Activated effector memory CD4-positive, alpha-beta T cell treated with Interleukin-2 at 50 U/mL for 16 hours (primary cell): ENCODE results near the gene PPFIBP2.

Source experiments
- DNase-seq: peaks from one replicate; pipeline ENCODE4 v3.0.0-alpha.2; 2020

The PPFIBP2 gene

DNA sequence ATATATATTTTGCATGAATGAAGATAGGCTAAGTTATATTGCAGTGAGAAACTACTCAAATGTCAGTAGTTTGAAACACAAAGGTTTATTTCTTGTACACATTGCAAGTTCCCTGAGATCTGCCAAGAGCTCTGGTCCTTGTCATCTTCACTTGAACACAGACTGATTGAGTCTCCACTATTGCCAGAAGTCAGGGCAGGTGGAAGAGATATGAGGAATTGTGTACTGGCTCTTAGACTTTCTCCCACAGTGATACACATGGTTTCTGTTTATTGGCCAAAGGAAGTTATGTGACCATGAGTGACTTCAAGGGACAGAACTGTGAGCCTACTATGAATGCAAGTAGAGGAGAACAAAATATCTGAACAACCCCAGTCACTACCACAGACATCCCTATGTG lies 44.2 kb downstream of the PPFIBP2 start:
- no peak for DNase-seq

DNA sequence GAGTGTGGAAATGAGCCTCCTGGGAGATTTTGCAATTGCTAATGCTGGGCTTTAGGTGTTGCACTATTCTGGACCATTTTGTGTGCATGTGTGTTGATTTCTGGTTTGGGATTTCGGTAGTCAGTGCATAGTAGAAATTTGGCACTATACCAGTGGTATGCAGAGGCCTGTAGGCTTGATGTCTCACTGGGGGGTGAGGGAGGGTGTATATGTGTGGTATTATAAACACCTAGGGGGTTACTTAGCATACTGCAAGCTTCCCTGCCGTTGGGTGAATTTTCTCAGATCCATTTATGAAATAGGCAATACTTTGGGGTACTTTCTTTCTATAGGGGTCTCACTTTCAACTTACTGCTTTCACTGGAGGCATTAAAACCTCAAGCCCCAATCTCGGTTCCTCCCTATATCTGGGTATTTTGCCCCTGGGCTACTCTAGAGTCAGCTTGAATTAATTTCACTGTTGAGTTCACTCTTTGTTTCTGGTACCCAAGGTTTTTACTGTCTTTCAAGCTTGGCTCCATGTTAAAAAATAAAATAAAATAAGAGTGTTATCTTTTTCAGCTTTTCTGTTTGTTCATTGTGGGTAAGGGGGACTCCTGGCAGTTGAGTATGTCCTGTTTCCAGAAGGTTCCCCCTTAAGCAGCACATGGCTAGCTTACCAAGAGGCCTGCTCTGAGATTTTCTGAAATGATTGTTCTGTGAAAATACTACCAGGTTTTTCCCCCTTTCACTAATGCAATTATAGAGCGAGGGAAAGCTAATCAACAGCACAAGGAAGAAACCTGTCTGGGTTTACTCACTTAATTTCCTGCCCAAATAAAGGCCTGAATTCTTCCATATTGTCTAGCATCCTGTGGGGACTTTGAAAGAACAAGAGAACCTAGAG lies 45.8 kb downstream of the PPFIBP2 start:
- no peak for DNase-seq

DNA sequence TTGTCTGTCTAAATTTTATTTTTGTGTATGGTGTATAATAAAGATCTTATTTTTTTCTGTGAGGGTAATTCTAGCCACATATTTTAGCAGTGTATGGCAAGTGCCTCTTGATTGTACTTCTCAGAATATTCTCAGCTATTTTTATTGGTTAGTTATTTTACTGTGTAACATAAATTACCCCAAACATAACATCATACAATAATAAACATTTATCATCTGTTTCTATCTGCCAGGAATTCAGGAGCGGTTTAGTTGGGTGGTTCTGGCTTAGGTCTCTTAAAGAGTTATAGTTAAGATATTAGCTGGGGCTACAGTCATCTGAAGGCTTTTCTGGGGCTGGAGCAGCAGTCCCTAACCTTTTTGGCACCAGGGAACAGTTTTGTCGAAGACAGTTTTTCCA lies 47.8 kb downstream of the PPFIBP2 start:
- DNase-seq = no peak

DNA sequence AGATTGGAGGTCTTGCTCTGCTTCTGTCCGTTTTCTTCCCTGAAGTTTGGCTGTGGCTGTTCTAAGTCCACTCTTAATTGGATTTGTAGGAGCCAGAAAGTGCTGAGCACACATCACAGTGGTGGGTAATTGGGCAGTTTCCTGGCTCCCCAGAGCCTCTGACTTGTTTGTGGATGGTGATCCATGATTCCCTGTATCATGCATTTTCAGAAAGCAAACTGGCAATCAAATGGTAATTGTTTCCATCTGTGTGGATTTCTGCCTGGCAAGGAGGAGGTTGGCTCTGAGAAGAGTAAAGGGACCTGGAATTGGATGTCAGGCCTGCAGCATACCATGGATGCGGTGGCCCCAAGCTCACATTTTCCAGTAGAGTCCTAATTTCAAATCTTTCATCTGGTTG lies 49.5 kb downstream of the PPFIBP2 start:
- no peak for DNase-seq

DNA sequence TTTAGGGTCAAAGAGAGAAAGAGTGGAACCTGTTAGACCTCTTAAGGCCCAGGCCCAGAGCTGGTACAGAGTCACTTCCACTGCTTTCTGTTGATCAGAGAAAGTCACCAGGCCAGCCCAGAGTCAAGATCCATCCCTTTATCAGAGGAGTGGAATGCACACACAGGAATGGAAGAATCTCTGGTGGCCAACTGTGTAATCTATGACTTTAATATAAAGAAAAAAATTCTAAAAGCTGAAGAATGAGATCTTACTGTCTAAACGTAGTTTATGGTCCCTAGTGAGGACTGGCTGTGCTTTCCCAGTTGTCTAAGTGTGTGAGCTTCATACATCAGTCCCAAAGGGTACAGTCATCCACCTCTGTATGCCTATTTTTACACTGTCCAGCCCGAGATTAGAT lies 51.0 kb downstream of the PPFIBP2 start:
- DNase-seq = no peak

DNA sequence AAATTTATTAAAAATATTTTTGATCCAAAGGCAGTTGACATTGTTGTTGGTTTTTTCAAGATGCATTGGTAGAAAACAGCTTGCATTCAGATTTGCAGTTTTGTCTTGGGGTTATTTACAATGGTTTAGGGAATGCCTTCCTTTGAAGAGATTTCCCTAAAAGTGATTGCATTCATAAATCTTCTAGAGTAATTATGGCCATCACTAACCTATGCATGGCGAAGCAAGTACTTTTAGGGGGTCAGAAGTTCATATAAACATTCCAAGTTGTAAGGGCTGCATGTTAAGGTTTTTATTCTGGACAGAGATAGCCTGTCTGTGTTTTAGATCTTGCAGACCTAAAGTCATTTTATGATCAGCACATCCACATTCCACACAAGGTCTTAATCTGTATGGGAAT lies 53.5 kb downstream of the PPFIBP2 start:
- DNase-seq = no peak

DNA sequence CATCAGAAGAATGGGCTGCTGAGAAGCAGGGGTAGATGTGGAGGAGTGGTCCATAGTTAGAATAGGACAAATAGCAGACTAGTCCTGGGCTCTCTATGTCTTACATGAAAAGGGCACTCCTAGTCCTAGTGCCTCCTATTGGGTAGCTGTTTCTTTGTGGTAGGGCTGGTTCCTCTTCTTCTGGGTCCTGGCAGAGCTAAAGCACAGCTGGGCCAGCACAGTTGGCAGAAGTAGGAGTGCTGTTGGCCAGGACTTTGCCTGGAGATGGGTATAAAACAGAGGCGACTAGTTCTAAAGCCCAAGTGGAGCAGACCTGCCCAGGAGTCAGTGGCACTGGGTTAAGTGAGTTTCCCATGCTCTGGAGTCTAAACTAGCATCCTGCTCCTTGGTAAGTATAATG lies 55.2 kb downstream of the PPFIBP2 start:
- DNase-seq = no peak

DNA sequence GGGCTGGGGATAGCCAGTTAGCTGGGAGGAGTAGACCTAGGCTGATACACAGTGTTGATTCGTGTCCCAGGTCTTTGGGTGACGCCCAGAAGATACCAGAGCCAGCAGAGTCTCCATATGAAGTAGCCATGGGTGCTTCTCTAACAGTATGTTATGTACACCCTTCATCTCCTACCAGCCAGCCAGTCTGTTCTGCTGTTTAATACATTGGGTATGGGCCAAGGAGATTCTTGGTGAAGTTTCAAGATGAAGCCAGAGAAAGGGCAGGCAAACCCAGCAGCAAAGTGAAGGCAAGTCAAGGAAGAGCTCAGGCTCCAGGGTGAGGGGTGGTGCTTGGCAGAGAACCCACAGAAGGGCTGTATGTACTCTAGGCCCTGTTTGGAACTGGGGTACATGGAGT lies 56.4 kb downstream of the PPFIBP2 start:
- DNase-seq = no peak

DNA sequence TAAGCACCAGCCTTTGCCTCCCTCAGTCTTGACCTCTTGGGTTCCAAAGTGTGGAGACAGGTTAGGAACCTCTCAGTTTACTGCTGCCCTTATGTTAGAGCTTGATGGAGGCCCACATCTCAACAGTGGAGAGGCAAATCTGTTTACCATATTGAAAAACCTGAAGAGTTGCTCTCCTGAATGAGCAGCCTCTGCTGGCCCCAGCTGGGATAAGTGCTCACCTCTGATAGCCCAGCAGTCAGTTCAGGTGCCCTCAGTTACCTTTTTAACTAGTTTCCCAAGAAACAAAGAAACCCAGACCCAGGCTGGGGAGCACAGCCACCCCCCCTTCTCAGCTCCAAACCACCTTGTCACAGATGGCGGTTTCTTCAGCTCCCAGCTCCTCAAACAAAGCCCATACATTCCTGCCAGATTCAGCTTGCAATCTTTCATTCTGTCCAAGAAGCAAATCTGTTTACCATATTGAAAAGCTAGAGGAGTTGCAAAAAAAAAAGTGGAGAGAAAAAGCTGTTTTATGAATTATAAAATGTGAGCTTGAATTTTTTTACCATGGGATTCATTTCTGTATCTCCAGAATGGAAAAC lies 57.2 kb downstream of the PPFIBP2 start:
- no peak for DNase-seq

DNA sequence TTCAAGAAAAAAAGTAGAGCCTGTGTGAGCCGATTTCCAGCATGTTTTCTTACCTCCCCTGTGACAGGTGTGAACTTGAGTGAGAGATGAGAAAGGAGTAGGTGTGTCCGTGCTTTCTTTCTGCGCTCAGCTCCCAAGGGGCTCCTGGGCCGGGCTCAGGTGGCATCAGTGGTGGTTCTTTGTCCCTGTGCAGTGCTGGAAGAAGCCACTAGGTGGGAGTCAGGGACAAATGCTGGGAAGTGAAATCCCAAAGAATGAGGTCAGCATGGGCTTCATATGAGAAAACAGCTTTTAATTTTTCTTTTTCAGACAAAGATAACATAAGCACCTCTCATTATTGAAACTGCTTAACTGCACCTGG lies 57.8 kb downstream of the PPFIBP2 start:
- no peak for DNase-seq

DNA sequence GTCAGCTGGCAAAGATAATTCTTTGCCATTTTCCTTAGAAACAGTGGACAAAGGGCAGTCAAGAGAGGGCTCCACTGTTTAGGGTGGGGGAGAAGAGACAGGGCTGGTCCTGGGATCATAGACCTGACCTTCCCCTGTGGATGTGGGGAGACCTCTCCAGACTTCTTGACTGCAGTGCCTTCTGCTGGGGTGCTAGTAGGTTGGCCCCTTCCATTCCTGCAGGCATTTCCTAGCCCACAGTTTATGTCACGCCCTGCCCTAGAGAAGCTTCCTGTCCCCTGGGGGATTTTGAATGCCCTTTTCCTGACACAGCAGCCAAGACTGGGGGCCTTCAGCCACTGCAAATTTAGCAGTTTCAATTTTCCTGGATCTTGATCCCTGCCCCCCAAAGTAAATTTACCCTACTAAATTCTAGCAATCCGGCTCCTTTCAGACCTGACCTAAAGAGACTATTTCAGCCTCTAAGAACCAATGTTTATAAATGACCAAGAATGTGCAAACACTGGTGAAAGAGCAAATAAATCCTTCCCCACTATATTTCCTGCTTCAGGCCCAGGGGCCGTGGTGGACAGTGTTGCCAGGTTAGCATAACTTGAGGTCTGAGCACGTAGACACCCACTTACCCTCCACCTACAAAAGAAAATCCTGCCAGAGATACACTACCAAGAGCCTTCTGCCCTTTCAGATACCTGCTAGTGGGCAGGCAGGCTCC lies 58.4 kb downstream of the PPFIBP2 start:
- DNase-seq = no peak

DNA sequence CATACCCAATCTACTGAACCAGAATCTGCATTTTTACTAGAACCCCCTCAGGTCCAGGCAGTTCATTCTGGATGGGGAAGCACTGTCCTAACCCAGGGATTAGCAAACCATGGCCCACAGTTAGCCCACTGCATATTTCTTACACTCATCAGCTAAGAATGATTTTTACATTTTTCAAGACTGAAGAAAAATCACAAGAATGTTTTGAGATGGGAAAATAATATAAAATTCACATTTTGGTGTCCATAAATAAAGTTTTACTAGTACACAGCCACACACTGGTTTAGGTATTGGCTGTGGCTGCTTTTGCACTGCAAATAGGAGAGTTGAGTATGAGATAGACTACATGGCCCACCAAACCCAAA lies 59.4 kb downstream of the PPFIBP2 start:
- no peak for DNase-seq

DNA sequence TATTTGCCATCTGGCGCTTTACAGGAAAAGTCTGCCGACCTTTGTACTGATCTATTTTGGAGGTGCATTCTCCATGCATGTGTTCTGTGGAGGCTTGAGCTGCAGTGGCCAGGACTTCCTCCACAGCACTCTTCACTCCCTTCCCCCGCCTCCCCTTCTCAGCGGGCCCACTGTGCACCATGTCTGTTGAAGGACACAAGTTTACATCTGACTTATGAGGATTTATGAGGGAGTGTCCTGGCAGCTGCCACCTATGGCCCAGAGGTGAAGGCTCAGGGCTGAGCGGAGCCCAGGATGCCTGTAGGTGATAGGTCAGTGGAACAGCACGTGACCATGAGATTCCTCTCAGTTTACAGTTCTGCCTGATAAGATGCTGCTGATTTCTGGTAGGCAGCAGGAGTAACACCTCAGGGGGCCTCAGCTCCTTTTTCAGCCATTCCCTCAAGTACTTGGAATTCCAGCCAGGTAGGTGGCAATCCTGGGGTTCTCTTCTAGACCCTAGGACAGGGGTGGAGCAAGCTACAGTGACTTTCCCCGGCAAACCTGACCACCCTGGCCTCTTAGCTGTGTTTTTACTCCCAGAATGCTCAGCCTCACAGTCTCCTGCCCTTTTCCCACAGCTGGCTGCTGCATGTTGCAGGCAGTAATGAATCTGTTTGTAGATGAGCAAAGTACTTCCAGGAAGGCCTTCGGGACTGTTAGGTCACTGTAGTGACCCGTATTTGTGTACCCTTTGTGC lies 59.9 kb downstream of the PPFIBP2 start:
- no peak for DNase-seq

DNA sequence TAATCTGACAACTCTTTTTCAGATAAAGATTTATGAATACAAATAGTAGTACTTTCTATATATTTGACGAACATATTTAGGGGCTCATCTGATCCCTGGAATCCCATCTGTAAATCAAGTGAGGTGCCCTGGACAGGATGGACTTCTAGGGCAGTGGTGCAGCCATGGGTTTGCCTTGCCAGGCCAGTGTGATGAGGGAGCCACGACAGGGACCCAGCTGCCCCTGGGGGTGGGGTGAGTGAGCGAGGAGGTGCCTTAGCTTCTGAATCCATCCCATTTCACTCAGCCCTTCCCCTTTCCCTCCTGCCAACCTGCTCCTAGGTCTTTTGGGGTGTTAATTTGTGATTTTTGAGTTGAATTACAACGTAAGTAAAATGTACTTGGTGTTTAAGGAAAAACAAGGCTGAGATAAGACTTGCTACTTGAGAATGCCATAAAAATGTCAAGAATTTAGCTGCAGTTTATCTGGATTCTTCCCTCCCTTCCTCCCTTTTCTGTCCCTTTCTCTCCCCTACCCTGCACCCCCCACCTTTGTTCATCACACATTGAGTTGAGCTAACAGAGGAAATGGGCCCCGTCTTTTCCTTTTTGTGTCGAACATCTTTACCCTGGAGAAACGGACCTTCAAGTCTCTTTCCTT lies 60.8 kb downstream of the PPFIBP2 start:
- DNase-seq = no peak

DNA sequence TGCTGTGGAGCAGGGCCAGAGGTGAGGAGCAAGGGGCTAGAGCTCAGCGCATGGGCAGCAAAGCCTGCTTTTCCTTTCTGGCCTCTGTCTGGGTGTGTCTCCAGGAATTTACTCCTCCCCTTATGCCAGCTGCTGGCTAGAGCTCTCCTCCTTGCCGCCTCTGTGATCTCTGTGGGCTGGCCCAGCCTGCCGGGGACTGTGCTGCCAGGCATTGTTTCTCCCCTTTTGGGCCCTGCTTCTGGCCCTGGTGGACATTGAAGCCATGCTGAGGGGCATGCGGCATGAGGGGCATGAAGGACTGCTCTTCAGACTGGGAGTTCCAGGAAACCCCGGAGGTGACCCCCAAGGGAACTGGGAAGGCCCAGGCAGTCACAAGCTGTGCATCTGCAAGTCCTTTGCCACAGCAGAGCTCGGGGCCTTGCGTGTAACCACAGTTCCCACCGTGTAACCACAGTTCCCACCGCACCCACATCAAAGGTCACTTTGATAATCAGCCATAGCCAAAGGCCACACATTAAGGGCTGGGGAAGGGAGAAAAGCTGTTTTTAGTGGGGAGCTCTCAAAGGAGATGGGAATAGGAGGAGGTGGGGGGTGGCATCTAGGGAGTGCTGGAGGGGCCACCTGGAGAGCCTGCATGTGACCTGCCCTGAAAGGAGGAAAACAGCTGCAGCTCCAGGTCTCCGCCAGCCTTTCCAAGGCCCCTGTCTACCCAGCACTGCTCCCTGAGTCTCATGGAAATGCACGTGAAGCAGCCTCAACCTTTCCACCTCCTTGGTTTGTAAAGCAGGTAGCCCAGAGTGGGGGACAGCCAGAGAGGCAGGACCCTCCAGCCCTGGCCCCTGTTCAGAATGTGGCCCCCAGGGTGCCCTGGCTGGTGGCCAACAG lies 62.3 kb downstream of the PPFIBP2 start:
- no peak for DNase-seq

DNA sequence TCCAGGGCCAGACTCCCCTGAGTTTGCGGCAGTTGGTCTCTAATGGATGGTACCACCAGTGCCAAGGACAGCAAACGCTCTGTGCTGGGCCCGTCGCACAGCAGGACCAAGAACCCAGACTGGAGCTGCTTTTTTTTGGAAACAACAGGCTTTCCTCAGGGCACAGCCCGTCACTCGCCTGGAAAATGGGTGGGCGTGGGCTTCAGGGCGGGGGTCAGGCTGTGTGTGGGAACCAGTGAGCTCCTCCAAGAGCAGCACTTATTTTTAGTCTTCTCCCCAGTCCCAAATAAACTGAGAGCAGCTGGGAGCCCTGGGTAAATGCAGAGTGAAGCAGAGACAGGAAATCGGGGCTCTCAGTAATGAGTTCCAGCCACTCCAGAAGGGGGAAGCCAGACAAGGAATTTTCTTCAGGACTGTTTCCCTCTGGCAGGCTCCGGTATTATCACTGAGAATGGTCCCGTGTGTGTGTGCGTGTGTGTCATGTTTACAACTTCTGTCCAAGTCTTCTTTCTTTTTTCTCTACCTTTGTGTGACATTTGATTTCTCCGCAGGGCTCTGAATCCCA lies 63.0 kb downstream of the PPFIBP2 start:
- no peak for DNase-seq

DNA sequence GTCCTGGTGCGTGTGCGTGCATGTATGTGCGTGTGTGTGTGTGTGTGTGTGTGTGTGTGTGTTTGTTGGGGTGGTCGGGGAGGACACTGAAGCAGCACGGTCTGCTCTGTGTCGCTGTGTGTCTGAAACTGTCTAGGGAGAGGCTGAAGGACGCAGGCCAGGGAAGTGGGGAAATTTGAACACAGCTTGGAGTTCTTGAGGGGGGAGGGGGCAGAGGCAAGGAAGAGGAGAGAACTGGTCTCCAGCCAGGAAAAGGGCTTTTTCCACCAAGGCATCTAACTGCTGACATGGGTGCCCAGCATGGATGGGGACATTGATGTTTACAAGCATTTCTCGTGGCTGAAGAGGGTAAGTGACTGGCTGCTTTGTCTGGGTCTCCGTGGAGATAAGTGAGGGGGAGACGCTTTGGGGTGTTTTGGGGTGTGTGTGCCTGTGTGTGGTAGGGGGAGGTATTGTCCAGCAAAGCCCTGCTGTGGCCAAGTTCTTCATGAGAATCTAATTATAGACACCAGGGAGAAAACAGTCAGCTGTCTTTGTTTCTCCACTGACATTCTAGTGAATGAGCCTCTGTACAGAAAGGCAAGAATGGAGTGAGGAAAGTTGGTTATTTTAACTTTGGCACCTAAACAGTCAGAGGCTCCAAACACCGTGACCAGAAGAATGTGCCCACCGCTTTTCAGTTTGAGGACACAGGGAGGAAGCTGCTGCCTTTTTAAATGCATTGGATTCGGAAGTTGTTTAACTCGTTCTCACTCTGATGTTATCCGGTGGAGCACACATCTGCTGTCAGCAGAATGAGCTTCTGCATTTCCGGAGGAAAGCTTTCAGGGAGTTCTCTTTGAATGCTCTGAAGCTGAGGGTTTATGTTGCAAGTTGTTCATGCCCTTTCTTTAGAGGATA lies 63.7 kb downstream of the PPFIBP2 start:
- no peak for DNase-seq

DNA sequence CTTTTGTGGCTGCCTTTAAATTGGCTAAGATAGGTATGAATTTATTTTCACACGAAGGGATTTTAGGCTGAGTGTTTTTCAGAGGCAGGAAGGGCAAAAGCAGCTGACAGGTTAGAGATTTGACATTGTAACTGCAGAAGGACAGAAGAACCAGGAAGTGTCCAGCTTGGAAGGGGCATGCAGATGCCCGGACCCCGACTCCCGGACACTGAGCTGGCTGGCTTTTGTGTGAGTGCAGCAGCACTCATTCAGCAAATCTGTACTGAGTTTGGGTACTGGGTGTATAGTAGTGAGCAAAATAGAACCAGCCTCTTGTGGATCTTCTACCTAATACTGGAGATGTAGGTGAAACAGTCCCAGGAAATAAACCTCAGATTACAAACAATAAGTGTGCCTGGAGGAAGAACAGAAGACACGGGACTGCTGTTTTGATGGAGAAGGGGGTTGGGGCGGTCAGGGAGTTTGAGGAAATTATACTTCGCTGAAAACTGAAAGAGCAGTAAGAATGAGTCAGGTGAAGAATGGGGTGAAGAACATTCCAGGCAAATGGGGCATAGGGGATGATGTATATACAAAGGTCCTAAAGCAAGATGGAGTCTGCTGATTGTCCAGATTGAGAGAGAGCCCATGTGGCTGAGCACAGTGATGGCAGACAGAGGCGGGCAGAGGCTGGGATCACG lies 64.6 kb downstream of the PPFIBP2 start:
- no peak for DNase-seq

DNA sequence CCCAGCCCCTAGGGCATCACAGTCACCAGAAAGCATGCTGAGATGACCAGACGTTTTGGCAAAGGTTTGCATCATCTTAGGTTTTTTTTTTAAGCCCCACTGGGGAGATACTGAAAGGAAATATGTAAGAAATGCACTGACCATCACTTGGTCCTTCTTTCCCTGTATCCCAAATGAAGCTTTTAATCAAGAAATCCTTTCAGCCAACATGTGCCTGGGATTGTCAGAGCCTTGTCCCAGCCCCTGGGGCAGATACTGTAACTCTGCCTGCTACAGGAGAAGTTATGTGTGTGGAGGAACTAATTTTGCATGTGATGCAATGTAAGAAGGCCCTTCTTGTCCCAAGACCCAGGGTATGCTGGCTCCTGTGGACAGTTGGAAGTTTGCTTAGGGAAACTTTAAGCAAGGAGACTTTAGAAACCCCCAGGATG lies 65.6 kb downstream of the PPFIBP2 start:
- no peak for DNase-seq
